ENCODE results near the gene SPEM1.

SPEM1 gene

GRCh38 chr17:7431231-7431630, 11.1 kb downstream of the SPEM1 start:
- no peak for DNase-seq (ENCODE audit: low spot score)
- in situ Hi-C loops (cut with MboI; ENCODE audit: low sequenced_read_pairs, unreplicated experiment), result no loop called here
- no peak for TF ChIP-seq CTCF (IDR thresholded peaks at IDR 0.05; ENCODE audit: borderline replicate concordance, control extremely low read depth, extremely low read depth, insufficient read depth, missing control alignments)

GRCh38 chr17:7432296-7432695, 12.2 kb downstream of the SPEM1 start:
- in situ Hi-C loops (cut with MboI; ENCODE audit: low sequenced_read_pairs, unreplicated experiment), result no loop called here
- no peak for TF ChIP-seq CTCF (IDR thresholded peaks at IDR 0.05; ENCODE audit: borderline replicate concordance, control extremely low read depth, extremely low read depth, insufficient read depth, missing control alignments)
- DNase-seq (ENCODE audit: low spot score), result no peak

GRCh38 chr17:7435676-7436555, 15.8 kb downstream of the SPEM1 start:
- peak; percentile 66 for DNase-seq (ENCODE audit: low spot score)

GRCh38 chr17:7436556-7437368, 16.6 kb downstream of the SPEM1 start:
- in situ Hi-C loops (cut with MboI; ENCODE audit: low sequenced_read_pairs, unreplicated experiment), result no loop called here
- peak; percentile 68 for TF ChIP-seq CTCF (IDR thresholded peaks at IDR 0.05; ENCODE audit: borderline replicate concordance, control extremely low read depth, extremely low read depth, insufficient read depth, missing control alignments)
- peak; percentile 78 for DNase-seq (ENCODE audit: low spot score)

More at GRCh38 chr17:7435676-7436555, 15.8 kb downstream of the SPEM1 start:
- TF ChIP-seq CTCF (IDR thresholded peaks at IDR 0.05; ENCODE audit: borderline replicate concordance, control extremely low read depth, extremely low read depth, insufficient read depth, missing control alignments), result peak; percentile 16
- in situ Hi-C loops (cut with MboI; ENCODE audit: low sequenced_read_pairs, unreplicated experiment), result no loop called here

GRCh38 chr17:7437369-7437863, 17.3 kb downstream of the SPEM1 start:
- TF ChIP-seq CTCF (IDR thresholded peaks at IDR 0.05; ENCODE audit: borderline replicate concordance, control extremely low read depth, extremely low read depth, insufficient read depth, missing control alignments), result no peak
- DNase-seq (ENCODE audit: low spot score), result no peak
- in situ Hi-C loops (cut with MboI; ENCODE audit: low sequenced_read_pairs, unreplicated experiment), result no loop called here

- DNase-seq (ENCODE audit: low spot score), result no peak
- in situ Hi-C loops (cut with MboI; ENCODE audit: low sequenced_read_pairs, unreplicated experiment), result no loop called here
Measured at GRCh38 chr17:7437950-7438614, 18.0 kb downstream of the SPEM1 start.

More at GRCh38 chr17:7437950-7438614, 18.0 kb downstream of the SPEM1 start:
- TF ChIP-seq CTCF (IDR thresholded peaks at IDR 0.05; ENCODE audit: borderline replicate concordance, control extremely low read depth, extremely low read depth, insufficient read depth, missing control alignments), result no peak

Measured in GM13976 (cell line).